Lower leg skin (tissue), 4 donors: Measurements from ENCODE around the gene TIMD4. TPM values are rescaled to one million over a fixed set of nuclear protein-coding genes. Genes with fewer than 3 reads are reported as not detected.

Source experiments
- DNase-seq, 2 donors: peaks; one replicate each; pipeline ENCODE4 v3.0.0-alpha.2; 2019; ENCODE audit warnings: low spot score in 2 of 2
- H3K4me3 ChIP-seq: fragments of 200-600 bp; sonication (generic); 2 replicates; pipeline ENCODE4 v1.5.1; 2017; ENCODE audit warnings: mild to moderate bottlenecking, low read depth; ENCODE audit not compliant: poor library complexity, severe bottlenecking
- CTCF ChIP-seq, 3 donors: fragments of 450-650 bp; IDR thresholded peaks; one replicate each; pipeline ENCODE4 v1.5.1; 2016; ENCODE audit warnings: antibody characterized with exemption in 3 of 3, mild to moderate bottlenecking in 3 of 3, moderate library complexity in 2 of 3
- POLR2A ChIP-seq, 2 donors: fragments of 450-650 bp; IDR thresholded peaks; one replicate each; pipeline ENCODE4 v1.6.1; 2016 to 2017; ENCODE audit warnings: antibody characterized with exemption in 2 of 2, mild to moderate bottlenecking in 1 of 2, moderate library complexity in 1 of 2
- WGBS, 2 donors: methylation state at CpG; one replicate each; pipeline ENCODE4 v1.1.5; 2018; 5-methylcytosine and 5-hydroxymethylcytosine counted together
- intact Hi-C: fragments of 100-400 bp; cut with DNase I; formaldehyde crosslinking; loops from one replicate; pipeline ENCODE4 v1.15.0; 2023; ENCODE audit warnings: low total_unique reads
- total RNA-seq, 4 donors: library from RNA; depleted of rRNA; stranded (reverse); fragments of >200 nt; gene quantifications; one replicate each; pipeline ENCODE4 v1.1.0, GENCODE V29; 2016

Gene TIMD4
- total RNA-seq, 4 donors from 2014 or later, result 0.23 to 0.71 TPM; not detected in 2

GRCh38 chr5:156920042-156920860 is 42.8 kb downstream of the TIMD4 start:
- 82 to 83% methylated on average over 7 of the region's 7 CpGs for WGBS, 2 donors
- H3K4me3 ChIP-seq, result no peak overlapping the region
- TF ChIP-seq CTCF (IDR thresholded peaks at IDR 0.05), result no peak
- no peak for TF ChIP-seq POLR2A (IDR thresholded peaks at IDR 0.05)
- no peak for DNase-seq
- intact Hi-C loops, result no loop called here

GRCh38 chr5:156918311-156918845 is 44.6 kb downstream of the TIMD4 start:
- no peak overlapping the region for H3K4me3 ChIP-seq
- intact Hi-C loops, result no loop called here
- 86 to 88% methylated on average over 8 of the region's 8 CpGs for WGBS, 2 donors
- DNase-seq, result no peak
- no peak for TF ChIP-seq POLR2A (IDR thresholded peaks at IDR 0.05)
- no peak for TF ChIP-seq CTCF (IDR thresholded peaks at IDR 0.05)

DNA sequence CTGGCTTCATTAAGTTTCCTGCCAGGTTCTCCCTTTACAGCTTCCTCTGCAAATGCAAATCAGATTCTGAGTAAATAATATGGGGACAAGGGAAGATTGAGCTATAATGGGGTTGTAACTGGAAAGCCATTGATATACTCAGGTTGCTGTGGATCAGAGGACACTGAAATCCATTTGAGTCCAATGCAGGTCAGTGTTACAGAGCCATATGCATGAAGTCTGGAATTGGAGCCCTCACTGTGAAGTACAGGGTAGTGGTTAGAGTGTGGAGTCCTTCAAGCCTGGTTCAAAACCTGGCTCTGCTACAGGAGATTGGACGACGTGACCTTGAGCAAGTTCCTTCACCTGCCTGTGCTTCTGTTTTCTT is 48.7 kb downstream of the TIMD4 start:
- TF ChIP-seq POLR2A (IDR thresholded peaks at IDR 0.05), result no peak
- no peak for TF ChIP-seq CTCF (IDR thresholded peaks at IDR 0.05)
- WGBS, 2 donors, result 69 to 84% methylated on average over 2 of the region's 2 CpGs
- no peak overlapping the region for H3K4me3 ChIP-seq
- intact Hi-C loops, result no loop called here
- DNase-seq, result no peak

- intact Hi-C loops, result no loop called here
- no peak overlapping the region for H3K4me3 ChIP-seq
- no peak for DNase-seq
- no peak for TF ChIP-seq CTCF (IDR thresholded peaks at IDR 0.05)
- no peak for TF ChIP-seq POLR2A (IDR thresholded peaks at IDR 0.05)
- 51 to 60% methylated on average over 5 of the region's 5 CpGs for WGBS, 2 donors
These were observed 49.2 kb downstream of the TIMD4 start for GRCh38 chr5:156913719-156914370.

DNA sequence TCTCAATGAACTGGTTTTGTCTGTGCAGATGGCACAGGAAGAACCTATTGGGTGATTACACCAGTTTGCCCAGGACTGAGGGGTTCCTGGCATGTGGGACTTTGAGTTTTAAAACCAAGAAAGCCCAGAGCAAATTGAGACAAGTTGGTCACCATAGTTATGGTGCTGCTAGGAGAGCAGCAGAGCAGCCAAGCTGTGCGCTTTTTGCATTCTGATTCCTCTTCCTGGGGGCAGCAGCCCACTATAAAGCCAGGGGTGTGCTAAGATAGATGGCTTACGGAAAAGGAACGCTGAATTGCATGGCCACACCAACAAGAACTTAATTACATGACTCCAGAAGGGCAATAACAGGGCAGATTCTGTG is 49.7 kb downstream of the TIMD4 start:
- WGBS, 2 donors, result 89 to 92% methylated on average over 3 of the region's 3 CpGs
- H3K4me3 ChIP-seq, result no peak overlapping the region
- TF ChIP-seq POLR2A (IDR thresholded peaks at IDR 0.05), result no peak
- no peak for TF ChIP-seq CTCF (IDR thresholded peaks at IDR 0.05)
- intact Hi-C loops, result no loop called here
- no peak for DNase-seq
